ENCODE measurements around the gene EML1. TPM values are rescaled to one million over a fixed set of nuclear protein-coding genes. Genes with fewer than 3 reads are reported as not detected.

EML1 gene
- total RNA-seq, 1 experiment from 2014 or later: 12.0 TPM

GRCh38 chr14:99984036-99984435, 190.8 kb downstream of the EML1 start:
- Histone ChIP-seq H3K4me1 (ENCODE audit: insufficient read depth, low read length) (peaks cover 14% of the 10 kb centered on the region), H3F3A (ENCODE audit: low read length, unreplicated experiment) (no peaks in the 10 kb centered on the region), H4K20me1 (ENCODE audit: low read length) (0 out of 2 replicates have a peak, but pooled peaks cover 6% of the 10 kb centered on the region), H3K36me3 (ENCODE audit: low read depth, low read length) (no peaks in the 10 kb centered on the region), H3K27ac (ENCODE audit: low read length) (no peak overlapping the region), H2AFZ (ENCODE audit: low read length) (no peak overlapping the region), H3K9ac (ENCODE audit: low read length) (no peak overlapping the region), H3K27me3 (ENCODE audit: low read length) (no peaks in the 10 kb centered on the region), H3K9me3 (ENCODE audit: low read length) (no peaks in the 10 kb centered on the region), H3K79me2 (ENCODE audit: low read length) (peaks cover 20% of the 10 kb centered on the region), H3K4me3 (ENCODE audit: low read length) (no peak overlapping the region), H3K4me2 (ENCODE audit: low read length) (no peak overlapping the region), H3K9me2 (replicated peaks; ENCODE audit: low read length) (no peaks in the 10 kb centered on the region)
- no peak for ATAC-seq
- no peak for TF ChIP-seq EZH2 (IDR thresholded peaks at IDR 0.05; ENCODE audit: low read length, unreplicated experiment)
- no peak for TF ChIP-seq CTCF (conservative IDR thresholded peaks at IDR 0.05; ENCODE audit: low read depth, low read length)
- TF ChIP-seq EZH2phosphoT487 (IDR thresholded peaks at IDR 0.05; ENCODE audit: borderline replicate concordance, low read length): no peak
- intact Hi-C loops (cut with micrococcal nuclease): no loop called here
- ChIA-PET POLR2A (ENCODE audit: unreplicated experiment) (no interaction called here), CTCF (no interaction called here)
- DNase-seq: no peak
- BruUV-seq (replicated peaks): no TSS peak

- CTCF ChIA-PET: no interaction called here
- no peak for ATAC-seq
- Histone ChIP-seq H3K4me1 (ENCODE audit: insufficient read depth, low read length) (no peaks in the 10 kb centered on the region), H4K20me1 (ENCODE audit: low read length) (no peaks in the 10 kb centered on the region), H3K9ac (ENCODE audit: low read length) (no peak overlapping the region), H3K36me3 (ENCODE audit: low read depth, low read length) (no peaks in the 10 kb centered on the region), H3K9me3 (ENCODE audit: low read length) (no peaks in the 10 kb centered on the region), H2AFZ (ENCODE audit: low read length) (no peak overlapping the region), H3K4me2 (ENCODE audit: low read length) (no peak overlapping the region), H3F3A (ENCODE audit: low read length, unreplicated experiment) (no peaks in the 10 kb centered on the region), H3K4me3 (ENCODE audit: low read length) (no peak overlapping the region), H3K27ac (ENCODE audit: low read length) (no peak overlapping the region), H3K27me3 (ENCODE audit: low read length) (no peaks in the 10 kb centered on the region), H3K9me2 (replicated peaks; ENCODE audit: low read length) (no peaks in the 10 kb centered on the region), H3K79me2 (ENCODE audit: low read length) (peaks cover 7% of the 10 kb centered on the region)
- TF ChIP-seq CTCF (conservative IDR thresholded peaks at IDR 0.05; ENCODE audit: low read depth, low read length): no peak
- TF ChIP-seq EZH2 (IDR thresholded peaks at IDR 0.05; ENCODE audit: low read length, unreplicated experiment): no peak
- TF ChIP-seq EZH2phosphoT487 (IDR thresholded peaks at IDR 0.05; ENCODE audit: borderline replicate concordance, low read length): no peak
- intact Hi-C loops (cut with micrococcal nuclease): no loop called here
- no peak for DNase-seq
- POLR2A ChIA-PET (ENCODE audit: unreplicated experiment): no interaction called here
- no TSS peak for BruUV-seq (replicated peaks)
These were observed 193.2 kb downstream of the EML1 start for GRCh38 chr14:99986396-99986795.

- intact Hi-C loops (cut with micrococcal nuclease): no loop called here
- ATAC-seq (no peak), DNase-seq (no peak)
- no peaks in the 10 kb centered on the region for H3K27me3 ChIP-seq (ENCODE audit: low read length)
- ChIA-PET POLR2A (ENCODE audit: unreplicated experiment) (no interaction called here), CTCF (no interaction called here)
- no peak for TF ChIP-seq EZH2 (IDR thresholded peaks at IDR 0.05; ENCODE audit: low read length, unreplicated experiment)
- no peak for TF ChIP-seq CTCF (conservative IDR thresholded peaks at IDR 0.05; ENCODE audit: low read depth, low read length)
- no peak for TF ChIP-seq EZH2phosphoT487 (IDR thresholded peaks at IDR 0.05; ENCODE audit: borderline replicate concordance, low read length)
- H3F3A ChIP-seq (ENCODE audit: low read length, unreplicated experiment): no peaks in the 10 kb centered on the region
- no peaks in the 10 kb centered on the region for H3K9me3 ChIP-seq (ENCODE audit: low read length)
- peaks cover 1% of the 10 kb centered on the region; the same call in 1 of the 2 replicates for H3K79me2 ChIP-seq (ENCODE audit: low read length)
- H3K9ac ChIP-seq (ENCODE audit: low read length): no peak overlapping the region
- H2AFZ ChIP-seq (ENCODE audit: low read length): no peak overlapping the region
- no peaks in the 10 kb centered on the region for H4K20me1 ChIP-seq (ENCODE audit: low read length)
- no peaks in the 10 kb centered on the region for H3K9me2 ChIP-seq (replicated peaks; ENCODE audit: low read length)
- no peaks in the 10 kb centered on the region for H3K4me1 ChIP-seq (ENCODE audit: insufficient read depth, low read length)
- no peak overlapping the region for H3K4me3 ChIP-seq (ENCODE audit: low read length)
- no TSS peak for BruUV-seq (replicated peaks)
- no peak overlapping the region for H3K27ac ChIP-seq (ENCODE audit: low read length)
- no peaks in the 10 kb centered on the region for H3K36me3 ChIP-seq (ENCODE audit: low read depth, low read length)
- no peak overlapping the region for H3K4me2 ChIP-seq (ENCODE audit: low read length)
These were observed 195.8 kb downstream of the EML1 start for GRCh38 chr14:99989032-99989431.

Measured in PC-3 (cell line).